T-cell (primary cell): ENCODE data around the gene TOR3A. TPM values are rescaled to one million over a fixed set of nuclear protein-coding genes. Genes with fewer than 3 reads are reported as not detected.

Experiments
- ATAC-seq, 4 experiments: fragments of 200-7000 bp in 3 of 4; fragments of 150-1000 bp in 1 of 4; cut with Tn5 transposase; replicated peaks in 1 of 4; 1 replicate in 3 of 4; 2 replicates in 1 of 4; pipeline ENCODE4 v1.10.0; 2021; ENCODE audit warnings: moderate library complexity in 3 of 4, mild to moderate bottlenecking in 2 of 4, moderate number of reproducible peaks in 1 of 4
- CTCF ChIA-PET, 2 donors: fragments of 300-600 bp; sonication (Branson Sonifier 250); formaldehyde crosslinking; loops; one replicate each; lab custom pipeline; 2022; ENCODE audit warnings: antibody characterized with exemption in 2 of 2; lab: Charles Lee
- POLR2A ChIA-PET, 2 donors: fragments of 300-600 bp; sonication (Branson Sonifier 250); formaldehyde crosslinking; loops; one replicate each; lab custom pipeline; 2022; ENCODE audit warnings: antibody characterized with exemption in 2 of 2; lab: Charles Lee
- DNase-seq, 35 experiments: peaks; one replicate each; pipeline versions ENCODE4 v3.0.0 to v3.0.0-alpha.2; 2013 to 2023
- H3K27ac ChIP-seq: one replicate; pipeline ENCODE4 v1.5.1; 2013; ENCODE audit warnings: low read length
- H3K27me3 ChIP-seq, 2 experiments: replicated peaks in 1 of 2; 1 replicate in 1 of 2; 2 replicates in 1 of 2; pipeline versions ENCODE4 v1.6.1 to v1.7.0; 2013; ENCODE audit warnings: low read length in 1 of 2, mixed read lengths in 1 of 2; ENCODE audit not compliant: control insufficient read depth in 2 of 2, insufficient read depth in 2 of 2; ENCODE audit errors: extremely low read depth in 1 of 2
- H3K36me3 ChIP-seq, 2 donors: 1 replicate in 1 of 2; 2 replicates in 1 of 2; pipeline versions ENCODE4 v1.6.1 to v1.7.0; 2013; ENCODE audit warnings: low read length in 1 of 2; ENCODE audit not compliant: control insufficient read depth in 2 of 2, insufficient read depth in 1 of 2; ENCODE audit errors: extremely low read depth in 1 of 2
- H3K4me1 ChIP-seq, 2 experiments: 1 replicate in 1 of 2; 2 replicates in 1 of 2; pipeline versions ENCODE4 v1.6.1 to v1.7.0; 2013; ENCODE audit warnings: low read length in 2 of 2, mixed read lengths in 1 of 2; ENCODE audit not compliant: insufficient read depth in 2 of 2, control insufficient read depth in 1 of 2; ENCODE audit errors: extremely low read depth in 1 of 2
- H3K4me3 ChIP-seq, 2 donors: 1 replicate in 1 of 2; 2 replicates in 1 of 2; pipeline versions ENCODE4 v1.5.1 to v1.7.0; 2013; ENCODE audit warnings: mild to moderate bottlenecking in 2 of 2, low read length in 1 of 2, moderate library complexity in 1 of 2; ENCODE audit not compliant: control insufficient read depth in 1 of 2; ENCODE audit errors: extremely low read depth in 1 of 2
- H3K9me3 ChIP-seq: 2 replicates; pipeline ENCODE4 v1.7.0; 2013
- H3K27ac Mint-ChIP-seq, 2 donors: one replicate each; pipeline ENCODE4 v1.8.0; 2020 to 2021; ENCODE audit warnings: mild to moderate bottlenecking in 2 of 2, mixed read lengths in 2 of 2
- H3K27me3 Mint-ChIP-seq, 2 donors: one replicate each; pipeline ENCODE4 v1.8.0; 2021 to 2022; ENCODE audit warnings: mixed read lengths in 2 of 2
- H3K36me3 Mint-ChIP-seq: one replicate; pipeline ENCODE4 v1.8.0; 2021; ENCODE audit warnings: mixed read lengths
- H3K4me1 Mint-ChIP-seq, 3 donors: one replicate each; pipeline ENCODE4 v1.8.0; 2020 to 2022; ENCODE audit warnings: mixed read lengths in 3 of 3, mild to moderate bottlenecking in 1 of 3
- H3K4me3 Mint-ChIP-seq, 3 donors: one replicate each; pipeline ENCODE4 v1.8.0; 2020 to 2022; ENCODE audit warnings: mild to moderate bottlenecking in 3 of 3, mixed read lengths in 3 of 3, moderate library complexity in 3 of 3
- H3K9me3 Mint-ChIP-seq, 3 donors: one replicate each; pipeline ENCODE4 v1.8.0; 2020 to 2022; ENCODE audit warnings: mixed read lengths in 3 of 3
- WGBS: methylation state at CpG from one replicate; pipeline ENCODE4 v1.1.5; 2013; ENCODE audit warnings: missing lambda C conversion rate; ENCODE audit not compliant: insufficient coverage; 5-methylcytosine and 5-hydroxymethylcytosine counted together
- total RNA-seq, 35 experiments: library from RNA in 6 of 35; stranded (reverse) in 6 of 35; fragments of 120-200 nt in 1 of 35; gene quantifications; one replicate each; pipeline versions ENCODE4 v1.2.1 to v1.2.4 and lab custom pipeline; 2013 to 2026

The TOR3A gene
- total RNA-seq, 5 donors from 2014 or later (not counting 1 experiment from before 2014, with no cell fraction given), result 19.1 to 30.6 (median 23.7) TPM

DNA sequence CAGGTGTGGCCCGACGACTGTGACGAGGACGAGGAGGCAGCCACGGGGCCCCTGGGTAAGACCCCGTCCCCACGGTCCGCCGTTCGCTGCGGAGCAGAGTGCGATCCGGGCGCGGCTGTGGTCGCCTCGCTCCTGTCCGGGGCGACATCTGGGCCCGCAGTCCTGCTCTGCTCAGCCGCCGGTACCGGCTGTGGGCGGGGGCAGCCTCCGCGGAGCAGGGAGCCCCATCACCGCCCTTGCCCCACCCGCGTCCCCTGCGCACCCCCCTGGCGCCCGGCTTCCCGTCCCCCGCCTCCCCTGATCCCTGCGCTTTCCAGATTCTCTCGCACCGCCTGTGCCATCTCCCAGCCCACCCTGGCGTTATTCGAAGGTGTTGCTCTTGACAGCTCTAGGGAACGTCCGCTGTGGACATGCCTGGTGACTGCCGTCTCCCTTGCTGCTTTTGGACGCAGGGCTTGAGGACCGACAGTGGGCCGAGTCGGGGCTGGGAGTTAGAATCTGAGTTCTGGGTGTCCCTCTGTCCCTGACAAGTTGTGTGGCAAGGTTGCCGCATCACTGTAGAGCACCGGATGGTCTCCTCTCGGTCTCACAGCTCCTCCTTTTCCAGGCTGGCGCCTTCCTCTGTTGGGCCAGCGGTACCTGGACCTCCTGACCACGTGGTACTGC lies 596 bp downstream of the TOR3A start:
- Mint-ChIP-seq H3K27ac (peak overlapping the region; percentile 89), H3K9me3 (no peaks in the 10 kb centered on the region), H3K36me3 (peaks cover 7% of the 10 kb centered on the region), H3K4me3 (peak overlapping the region; percentile 94 to 98 (median 97)), H3K27me3 (no peaks in the 10 kb centered on the region), H3K4me1 (peaks cover 26 to 35% (median 28%) of the 10 kb centered on the region in 3 donors)
- ChIA-PET POLR2A (interaction anchor here (0.6 kb wide), 2 partner anchors 78 to 672 kb away, joined by 3 read pairs; no protein-coding TSS in a partner anchor), CTCF (interaction anchor here (0.5 to 1.1 kb wide), 7 partner anchors 36 to 804 kb away, joined by 3 to 6 read pairs (median 4); no protein-coding TSS in a partner anchor)
- H3K4me1 ChIP-seq, result peaks cover 11 to 36% of the 10 kb centered on the region in 2 experiments
- DNase-seq (peak in 21 of 35 experiments; percentile 4 to 43 (median 20)), ATAC-seq (peak; percentile 23 to 52 (median 46))
- peak overlapping the region; percentile 44 for H3K27ac ChIP-seq
- no peaks in the 10 kb centered on the region for H3K27me3 ChIP-seq
- no peaks in the 10 kb centered on the region for H3K9me3 ChIP-seq
- WGBS, result under 1% methylated on average over 48 of the region's 52 CpGs
- H3K4me3 ChIP-seq, result peak overlapping the region; percentile 75 to 83
- H3K36me3 ChIP-seq, result peaks cover 0 to 11% of the 10 kb centered on the region in 2 donors

DNA sequence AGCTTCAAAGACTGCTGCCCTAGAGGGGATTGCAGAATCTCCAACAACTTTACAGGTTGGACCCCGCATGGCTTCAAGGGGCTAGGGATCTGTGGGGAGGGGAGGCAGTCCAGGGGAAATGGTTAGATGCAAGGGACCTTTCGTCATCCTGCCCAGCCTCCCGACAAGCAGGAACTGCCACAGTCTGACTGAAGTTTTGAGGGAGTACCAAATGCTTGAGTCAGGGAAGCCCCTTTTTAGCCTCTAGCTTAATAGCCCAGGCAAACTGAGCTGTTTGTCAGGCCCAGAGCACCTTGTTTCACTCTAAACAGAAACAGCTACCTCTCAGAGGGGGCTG lies 1.1 kb downstream of the TOR3A start:
- Mint-ChIP-seq H3K4me1 (peaks cover 26 to 35% (median 28%) of the 10 kb centered on the region in 3 donors), H3K27me3 (no peaks in the 10 kb centered on the region), H3K4me3 (peak overlapping the region; percentile 94 to 98 (median 97)), H3K9me3 (no peaks in the 10 kb centered on the region), H3K27ac (peak overlapping the region; percentile 89), H3K36me3 (peaks cover 7% of the 10 kb centered on the region)
- ATAC-seq (peak in 1 of 4 experiments; percentile 17), DNase-seq (peak in 11 of 35 experiments; percentile 4 to 54 (median 13))
- Histone ChIP-seq H3K27me3 (no peaks in the 10 kb centered on the region), H3K9me3 (no peaks in the 10 kb centered on the region), H3K36me3 (peaks cover 0 to 13% of the 10 kb centered on the region in 2 donors), H3K27ac (peak overlapping the region; percentile 44), H3K4me1 (peaks cover 11 to 36% of the 10 kb centered on the region in 2 experiments), H3K4me3 (peak overlapping the region; percentile 75 to 83)
- POLR2A ChIA-PET, result interaction anchor here in 1 of 2 donors (0.6 kb wide), 1 partner anchor 78 kb away, joined by 3 read pairs; no protein-coding TSS in a partner anchor
- WGBS, result 0% methylated on average over 3 of the region's 3 CpGs
- CTCF ChIA-PET, result interaction anchor here (0.5 to 1.1 kb wide), 9 partner anchors 35 to 803 kb away, joined by 3 to 6 read pairs (median 3); partner anchors contain the start of gene AXDND1 (in 1 of the 2)

DNA sequence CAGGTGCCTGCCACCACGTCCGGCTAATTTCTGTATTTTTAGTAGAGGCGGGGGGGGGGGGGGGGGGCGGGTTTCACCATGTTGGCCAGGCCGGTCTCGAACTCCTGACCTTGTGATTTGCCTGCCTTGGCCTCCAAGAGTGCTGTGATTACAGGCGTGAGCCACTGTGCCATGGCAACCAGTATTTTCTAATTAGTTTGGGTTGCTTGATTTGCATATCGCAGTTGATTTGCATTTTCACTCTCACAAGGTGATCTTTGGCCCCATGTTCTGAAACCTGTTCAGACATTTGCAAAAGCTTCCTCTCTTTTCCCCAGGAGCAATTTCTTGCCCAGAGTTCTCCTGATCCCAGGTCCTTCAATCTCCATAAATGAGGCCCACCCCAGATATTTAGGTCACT lies 1.7 kb downstream of the TOR3A start:
- Mint-ChIP-seq H3K4me3 (peak overlapping the region; percentile 94 to 98 (median 97)), H3K27ac (peak overlapping the region in 1 of 2 donors; percentile 71), H3K4me1 (peaks cover 26 to 35% (median 28%) of the 10 kb centered on the region in 3 donors), H3K36me3 (peaks cover 7% of the 10 kb centered on the region), H3K9me3 (no peaks in the 10 kb centered on the region), H3K27me3 (no peaks in the 10 kb centered on the region)
- H3K9me3 ChIP-seq, result no peaks in the 10 kb centered on the region
- peaks cover 11 to 36% of the 10 kb centered on the region in 2 experiments for H3K4me1 ChIP-seq
- H3K4me3 ChIP-seq, result no peak overlapping the region
- ATAC-seq (no peak), DNase-seq (peak in 1 of 35 experiments; percentile 17)
- no peak overlapping the region for H3K27ac ChIP-seq
- H3K27me3 ChIP-seq, result no peaks in the 10 kb centered on the region
- 86% methylated on average over 4 of the region's 8 CpGs for WGBS
- ChIA-PET POLR2A (no interaction called here), CTCF (interaction anchor here (0.6 to 1.1 kb wide), 4 partner anchors 38 to 731 kb away, joined by 3 to 5 read pairs (median 3); partner anchors contain the start of gene AXDND1 (in 1 of the 2))
- peaks cover 0 to 15% of the 10 kb centered on the region in 2 donors for H3K36me3 ChIP-seq

DNA sequence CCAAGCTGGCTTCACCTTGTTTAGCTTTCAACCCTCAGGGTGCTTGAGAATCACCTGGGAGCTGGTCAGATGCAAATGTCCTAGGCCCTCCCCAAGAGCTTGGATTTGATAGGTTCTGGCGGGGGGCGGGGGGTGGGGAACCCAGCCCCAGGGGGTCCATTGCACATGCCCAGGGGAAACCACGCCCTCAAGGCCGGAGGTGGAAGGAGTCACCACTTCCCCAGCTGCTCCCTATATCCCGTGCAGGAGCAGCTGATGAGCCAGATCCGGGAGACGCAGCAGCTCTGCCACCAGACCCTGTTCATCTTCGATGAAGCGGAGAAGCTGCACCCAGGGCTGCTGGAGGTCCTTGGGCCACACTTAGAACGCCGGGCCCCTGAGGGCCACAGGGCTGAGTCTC lies 5.8 kb downstream of the TOR3A start:
- H3K27me3 Mint-ChIP-seq, result no peaks in the 10 kb centered on the region
- POLR2A ChIA-PET, result interaction anchor here in 1 of 2 donors (0.6 kb wide), 1 partner anchor 35 kb away, joined by 3 read pairs; no protein-coding TSS in a partner anchor

DNA sequence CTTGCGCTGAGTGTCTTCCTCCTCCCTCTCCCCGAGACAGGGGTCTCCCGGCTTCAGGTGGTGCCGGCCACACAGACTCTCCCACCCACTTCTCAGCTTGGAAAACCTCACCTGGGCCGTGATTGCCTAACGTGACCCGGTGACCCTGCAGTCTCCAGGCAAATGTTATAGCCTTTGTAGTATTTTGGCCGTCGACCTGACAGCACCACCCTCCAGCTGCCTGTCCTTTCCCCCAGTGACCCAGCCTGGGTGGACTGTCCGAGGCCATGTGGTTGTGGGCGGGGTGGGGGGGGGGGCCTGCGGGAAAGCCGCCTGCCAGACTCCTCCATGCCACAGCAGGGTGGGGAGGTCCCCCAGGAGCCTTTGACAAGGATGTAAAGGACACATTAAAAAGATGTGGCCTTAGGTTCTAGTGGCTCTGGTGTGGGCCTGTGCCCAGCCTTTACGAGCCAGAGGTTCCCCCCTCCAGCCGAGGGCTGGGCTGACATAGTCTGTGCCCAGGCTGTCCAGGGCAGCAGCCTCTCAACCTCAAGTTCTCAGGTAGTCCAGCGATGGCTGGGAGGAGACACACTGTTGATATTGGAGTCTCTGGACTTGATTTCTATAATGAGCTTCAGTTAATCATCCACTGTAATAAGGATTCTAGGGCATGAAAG lies 8.1 kb downstream of the TOR3A start:
- Histone ChIP-seq H3K4me1 (no peaks in the 10 kb centered on the region), H3K27me3 (no peaks in the 10 kb centered on the region), H3K4me3 (no peak overlapping the region), H3K27ac (no peak overlapping the region), H3K9me3 (no peaks in the 10 kb centered on the region), H3K36me3 (peaks cover 20 to 58% of the 10 kb centered on the region in 2 donors)
- peaks cover 0 to 10% (median 2%) of the 10 kb centered on the region in 3 donors for H3K4me1 Mint-ChIP-seq
- WGBS, result 99% methylated on average over 6 of the region's 16 CpGs
- peaks cover 30% of the 10 kb centered on the region for H3K36me3 Mint-ChIP-seq
- no peaks in the 10 kb centered on the region for H3K9me3 Mint-ChIP-seq
- H3K4me3 Mint-ChIP-seq, result no peak overlapping the region
- DNase-seq (no peak), ATAC-seq (no peak)
- H3K27ac Mint-ChIP-seq, result peak overlapping the region; percentile 16 to 62
- ChIA-PET POLR2A (no interaction called here), CTCF (interaction anchor here in 1 of 2 donors (1.4 kb wide), 1 partner anchor 11 kb away, joined by 3 read pairs; no protein-coding TSS in a partner anchor)
- no peaks in the 10 kb centered on the region for H3K27me3 Mint-ChIP-seq

More for the DNA sequence above, 5.8 kb downstream of the TOR3A start:
- no peak overlapping the region for H3K4me3 Mint-ChIP-seq
- H3K9me3 Mint-ChIP-seq, result no peaks in the 10 kb centered on the region
- H3K27ac Mint-ChIP-seq, result peak overlapping the region in 1 of 2 donors; percentile 68
- H3K4me1 Mint-ChIP-seq, result peaks cover 4 to 25% (median 10%) of the 10 kb centered on the region in 3 donors
- peaks cover 15% of the 10 kb centered on the region for H3K36me3 Mint-ChIP-seq
- DNase-seq (no peak), ATAC-seq (no peak)
- WGBS, result 97% methylated on average over 11 of the region's 11 CpGs
- Histone ChIP-seq H3K4me3 (no peak overlapping the region), H3K27me3 (no peaks in the 10 kb centered on the region), H3K9me3 (no peaks in the 10 kb centered on the region), H3K27ac (no peak overlapping the region), H3K36me3 (peaks cover 20 to 39% of the 10 kb centered on the region in 2 donors), H3K4me1 (peaks cover 4 to 21% of the 10 kb centered on the region in 2 experiments)
- CTCF ChIA-PET, result no interaction called here

DNA sequence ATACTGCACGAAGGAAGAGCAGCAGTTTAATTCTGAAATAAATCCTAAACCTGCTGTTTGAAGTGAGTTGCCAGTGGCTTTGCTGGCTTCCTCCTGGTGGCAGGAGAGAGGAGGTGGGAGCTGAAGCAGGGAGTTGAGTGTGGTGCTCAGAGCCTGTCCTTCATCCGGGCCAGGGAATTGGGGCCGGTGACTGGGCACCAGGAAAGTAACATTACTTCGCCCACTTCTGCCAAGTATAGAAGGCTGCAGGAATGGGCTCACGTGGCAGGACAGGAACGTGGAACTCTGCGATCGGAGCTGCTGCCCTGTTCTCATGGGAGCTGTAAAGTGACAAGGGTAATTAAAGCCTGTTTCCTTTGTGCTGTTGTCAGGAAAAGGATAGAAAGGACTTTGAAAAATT lies 8.7 kb downstream of the TOR3A start:
- ATAC-seq (no peak), DNase-seq (no peak)
- ChIA-PET POLR2A (no interaction called here), CTCF (interaction anchor here in 1 of 2 donors (0.6 kb wide), 1 partner anchor 12 kb away, joined by 3 read pairs; no protein-coding TSS in a partner anchor)
- Histone ChIP-seq H3K4me1 (no peaks in the 10 kb centered on the region), H3K9me3 (no peaks in the 10 kb centered on the region), H3K27ac (no peak overlapping the region), H3K27me3 (no peaks in the 10 kb centered on the region), H3K4me3 (no peak overlapping the region), H3K36me3 (peaks cover 21 to 63% of the 10 kb centered on the region in 2 donors)
- H3K27ac Mint-ChIP-seq, result peak overlapping the region; percentile 16 to 62
- no peaks in the 10 kb centered on the region for H3K27me3 Mint-ChIP-seq
- H3K4me3 Mint-ChIP-seq, result no peak overlapping the region
- peaks cover 28% of the 10 kb centered on the region for H3K36me3 Mint-ChIP-seq
- H3K4me1 Mint-ChIP-seq, result peaks cover 0 to 10% (median 0%) of the 10 kb centered on the region in 3 donors
- no peaks in the 10 kb centered on the region for H3K9me3 Mint-ChIP-seq
- WGBS, result 91% methylated on average over 8 of the region's 8 CpGs
